HepG2 (cell line): ENCODE data around the gene HNRNPF. TPM values are rescaled to one million over a fixed set of nuclear protein-coding genes. Genes with fewer than 3 reads are reported as not detected.

ENCODE experiments used
- ATAC-seq: fragments of 200-7000 bp; cut with Tn5 transposase; 3 replicates; pipeline ENCODE4 v1.9.1; 2020; ENCODE audit warnings: mild to moderate bottlenecking, moderate library complexity
- BruUV-seq: library from RNA; stranded (reverse); fragments of 400-500 nt; replicated peaks from 2 replicates; lab custom pipeline; 2021; lab: Mats Ljungman, UMichigan
- CTCF ChIA-PET: fragments of 300-600 bp; formaldehyde crosslinking; extraction: SDS; loops from one replicate; lab custom pipeline; 2021; ENCODE audit warnings: low total read pairs, inconsistent platforms, low intra/inter-chr PET ratio; lab: Yijun Ruan, JAX
- POLR2A ChIA-PET: fragments of 350-600 bp; sonication (Branson Sonifier 250); formaldehyde crosslinking; loops from one replicate; lab custom pipeline; 2020; ENCODE audit warnings: antibody characterized with exemption, inconsistent platforms; lab: Yijun Ruan, JAX
- DNase-seq: peaks from one replicate; pipeline ENCODE4 v3.0.0-alpha.2; 2015; ENCODE audit warnings: low spot score
- FAIRE-seq: peaks from 3 replicates; lab custom pipeline; 2011; peaks lifted over from hg19 to GRCh38; lab: Jason Lieb, UNC
- H2AFZ ChIP-seq: one replicate; pipeline ENCODE4 v1.6.1; 2011; ENCODE audit warnings: low read length, inconsistent platforms
- H3K27ac ChIP-seq: fragments of 300-600 bp; 3 replicates; pipeline ENCODE4 v1.8.0; 2011; ENCODE audit warnings: mixed run types, mild to moderate bottlenecking, mixed read lengths, low read length, inconsistent platforms; ENCODE audit not compliant: insufficient read depth; ENCODE audit errors: extremely low read length
- H3K27me3 ChIP-seq, 2 experiments: fragments of 200-600 bp in 1 of 2; 2 replicates in 1 of 2; 3 replicates in 1 of 2; pipeline versions ENCODE4 v1.6.0 to v1.8.0; 2011; ENCODE audit warnings: low read length in 2 of 2, mild to moderate bottlenecking in 2 of 2, moderate library complexity in 2 of 2, inconsistent platforms in 1 of 2; ENCODE audit not compliant: insufficient read depth in 2 of 2, control insufficient read depth in 1 of 2
- H3K36me3 ChIP-seq, 2 experiments: fragments of 200-600 bp in 1 of 2; replicated peaks in 1 of 2; 2 replicates in 1 of 2; 3 replicates in 1 of 2; pipeline versions ENCODE4 v1.5.1 to v1.8.0; 2011; ENCODE audit warnings: low read length in 2 of 2, inconsistent platforms in 1 of 2; ENCODE audit not compliant: insufficient read depth in 2 of 2, control insufficient read depth in 1 of 2
- H3K4me1 ChIP-seq: 2 replicates; pipeline ENCODE4 v1.5.1; 2012; ENCODE audit warnings: low read length, inconsistent platforms; ENCODE audit not compliant: insufficient read depth
- H3K4me2 ChIP-seq: 2 replicates; pipeline ENCODE4 v1.6.0; 2011; ENCODE audit warnings: low read depth, low read length, inconsistent platforms
- H3K4me3 ChIP-seq, 3 experiments: fragments of 200-600 bp in 1 of 3; sonication (generic), shearing (Covaris generic) in 1 of 3; replicated peaks in 1 of 3; 2 replicates each; pipeline ENCODE4 v1.5.1; 2011 to 2016; ENCODE audit warnings: low read length in 3 of 3, inconsistent platforms in 2 of 3, low read depth in 2 of 3, mild to moderate bottlenecking in 2 of 3, control low read depth in 1 of 3, mixed read lengths in 1 of 3; ENCODE audit not compliant: insufficient read depth in 1 of 3
- H3K79me2 ChIP-seq: one replicate; pipeline ENCODE4 v1.6.1; 2011; ENCODE audit warnings: low read length, inconsistent platforms; ENCODE audit not compliant: insufficient read depth
- H3K9ac ChIP-seq: 2 replicates; pipeline ENCODE4 v1.6.0; 2011; ENCODE audit warnings: mild to moderate bottlenecking, low read depth, low read length, inconsistent platforms; ENCODE audit not compliant: insufficient read depth
- H3K9me3 ChIP-seq: 2 replicates; pipeline ENCODE4 v1.5.1; 2012; ENCODE audit warnings: mild to moderate bottlenecking, low read length
- H4K20me1 ChIP-seq: 2 replicates; pipeline ENCODE4 v1.6.0; 2011; ENCODE audit warnings: inconsistent platforms, mild to moderate bottlenecking, low read length, moderate library complexity; ENCODE audit not compliant: insufficient read depth
- SIN3B ChIP-seq: fragments of 150-350 bp; IDR thresholded peaks from 2 replicates; pipeline ENCODE4 v1.6.1; 2014; ENCODE audit warnings: low read length
- ZFP91 ChIP-seq: sonication (generic); formaldehyde crosslinking; IDR thresholded peaks from 2 replicates; pipeline ENCODE4 v1.9.0; 2022; ENCODE audit warnings: missing genetic modification reagents, mild to moderate bottlenecking, borderline replicate concordance
- WGBS: methylation state at CpG from one replicate; pipeline ENCODE4 v1.1.6; 2017; ENCODE audit warnings: low lambda C conversion rate; 5-methylcytosine and 5-hydroxymethylcytosine counted together
- in situ Hi-C: cut with HindIII; loops from 2 replicates; pipeline ENCODE4 v1.10.0; 2017; ENCODE audit warnings: low pct_unique_long_range_greater_than_20kb; ENCODE audit not compliant: extremely low pct_ligation_motif_present
- intact Hi-C: fragments of 100-400 bp; cut with micrococcal nuclease; formaldehyde crosslinking; loops from one replicate; pipeline ENCODE4 v1.10.0; 2022; ENCODE audit not compliant: unreplicated experiment
- polyA plus RNA-seq, 8 experiments: library from polyadenylated mRNA; depleted of rRNA in 3 of 8; stranded (reverse) in 7 of 8; unstranded in 1 of 8; fragments of >200 nt; fragmentation: Illumina TruSeq in 4 of 8; extraction: Trizol in 4 of 8; gene quantifications; 2 replicates each; pipeline versions ENCODE4 v1.2.1 to v1.2.3, GENCODE V29; 2011 to 2016; ENCODE audit warnings: low read depth in 4 of 8, missing spikeins in 1 of 8, mixed read lengths in 1 of 8; ENCODE audit not compliant: insufficient read depth in 1 of 8
- total RNA-seq, 5 experiments: library from RNA; depleted of rRNA; stranded (reverse); fragments of >200 nt; fragmentation: Illumina TruSeq; extraction: Trizol; gene quantifications; 2 replicates each; pipeline ENCODE4 v1.2.3, GENCODE V29; 2016; ENCODE audit warnings: low read depth in 1 of 5
- TF ChIP-seq, protein P1 (sequence below): fragments of 450-650 bp; IDR thresholded peaks from 2 replicates; pipeline ENCODE4 v1.6.1; 2017

HNRNPF gene
- total and polyA plus RNA-seq, 2 of the 13 experiments (the other 11 are each of a cell fraction or from before 2014, with no cell fraction given) = 166 to 308 TPM

DNA sequence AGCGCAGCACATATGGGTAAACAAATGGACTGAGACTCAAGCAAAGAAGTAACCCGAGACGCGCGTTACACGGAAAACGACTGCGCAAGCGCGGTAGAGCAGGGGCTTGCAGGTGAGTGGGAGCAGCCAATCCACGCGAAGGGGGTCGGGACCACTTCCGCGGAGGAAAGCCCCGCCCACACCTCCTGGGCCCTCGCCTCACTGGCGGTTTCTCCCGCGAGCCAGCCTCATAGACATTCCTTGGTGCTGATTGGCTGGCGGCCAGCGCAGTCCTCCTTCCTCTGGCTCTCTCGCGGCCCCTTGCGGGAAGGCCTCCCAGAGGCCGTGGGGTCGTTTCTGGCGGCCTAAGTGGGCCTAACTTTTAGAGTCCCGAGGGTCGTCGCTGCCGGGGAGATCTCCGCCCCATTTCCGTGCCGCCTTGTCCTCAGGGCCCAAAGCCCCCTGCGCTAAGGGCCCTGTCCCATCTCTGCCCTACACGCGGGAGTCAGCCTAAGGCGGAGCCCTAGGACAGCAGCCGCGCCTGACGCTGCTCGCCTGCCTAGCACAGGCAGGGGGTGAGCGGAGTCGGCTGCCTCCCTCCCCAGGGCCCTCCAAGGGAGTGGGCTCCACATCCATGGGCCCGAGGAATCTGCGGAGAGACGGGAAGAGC is 46.7 kb downstream of the HNRNPF start:
- WGBS = 77% methylated on average over 35 of the region's 48 CpGs
- H3K9me3 ChIP-seq = no peaks in the 10 kb centered on the region
- 0 out of 5 replicates have a peak, but pooled peaks cover 0 to 1% of the 10 kb centered on the region in 2 experiments for H3K27me3 ChIP-seq
- no peak overlapping the region for H2AFZ ChIP-seq
- FAIRE-seq (no peak), DNase-seq (no peak), ATAC-seq (no peak; the same call in 2 of the 3 replicates)
- H3K27ac ChIP-seq = no peak overlapping the region
- H3K4me1 ChIP-seq = no peaks in the 10 kb centered on the region
- in situ Hi-C loops (no loop called here), intact Hi-C loops (no loop called here)
- TF ChIP-seq, protein P1, sequence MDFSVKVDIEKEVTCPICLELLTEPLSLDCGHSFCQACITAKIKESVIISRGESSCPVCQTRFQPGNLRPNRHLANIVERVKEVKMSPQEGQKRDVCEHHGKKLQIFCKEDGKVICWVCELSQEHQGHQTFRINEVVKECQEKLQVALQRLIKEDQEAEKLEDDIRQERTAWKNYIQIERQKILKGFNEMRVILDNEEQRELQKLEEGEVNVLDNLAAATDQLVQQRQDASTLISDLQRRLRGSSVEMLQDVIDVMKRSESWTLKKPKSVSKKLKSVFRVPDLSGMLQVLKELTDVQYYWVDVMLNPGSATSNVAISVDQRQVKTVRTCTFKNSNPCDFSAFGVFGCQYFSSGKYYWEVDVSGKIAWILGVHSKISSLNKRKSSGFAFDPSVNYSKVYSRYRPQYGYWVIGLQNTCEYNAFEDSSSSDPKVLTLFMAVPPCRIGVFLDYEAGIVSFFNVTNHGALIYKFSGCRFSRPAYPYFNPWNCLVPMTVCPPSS = no peak
- no peak for TF ChIP-seq SIN3B
- TF ChIP-seq ZFP91 (CRISPR knock-in tag) = no peak
- ChIA-PET CTCF (no interaction called here), POLR2A (no interaction called here)
- H4K20me1 ChIP-seq = no peaks in the 10 kb centered on the region
- H3K4me3 ChIP-seq = no peak overlapping the region
- no peak overlapping the region for H3K9ac ChIP-seq
- H3K36me3 ChIP-seq = no peaks in the 10 kb centered on the region
- no peaks in the 10 kb centered on the region for H3K79me2 ChIP-seq
- no peak overlapping the region for H3K4me2 ChIP-seq
- BruUV-seq = no TSS peak
